ENCODE results near the gene ARRB2.

ARRB2 gene

DNA sequence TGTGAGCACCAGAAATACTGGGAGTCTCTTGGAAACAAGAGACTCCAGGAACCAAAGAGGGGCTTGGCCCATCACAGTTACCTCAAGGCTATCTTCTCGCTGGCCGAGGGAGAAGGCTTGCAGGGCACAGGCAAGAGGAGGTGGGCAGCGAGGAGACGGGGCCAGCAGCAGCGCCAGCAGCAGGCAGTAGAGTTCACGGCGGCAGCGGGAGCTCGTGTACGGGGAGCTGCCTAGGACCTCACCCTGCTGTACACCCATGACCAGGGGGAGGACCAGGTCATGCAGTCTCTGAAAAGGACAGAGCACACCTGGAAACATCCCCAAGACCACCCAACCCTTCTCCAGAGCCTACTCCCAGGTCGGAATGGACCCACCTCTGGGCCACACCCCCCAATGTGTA lies 37.3 kb upstream of the ARRB2 start:
- H3K4me1 ChIP-seq (ENCODE audit: control insufficient read depth in 1 of 2, insufficient read depth in 2 of 2, low read length in 2 of 2): peaks cover under 1% of the 10 kb centered on the region in 2 experiments
- no peak overlapping the region for H3K18ac ChIP-seq (ENCODE audit: low read length)

DNA sequence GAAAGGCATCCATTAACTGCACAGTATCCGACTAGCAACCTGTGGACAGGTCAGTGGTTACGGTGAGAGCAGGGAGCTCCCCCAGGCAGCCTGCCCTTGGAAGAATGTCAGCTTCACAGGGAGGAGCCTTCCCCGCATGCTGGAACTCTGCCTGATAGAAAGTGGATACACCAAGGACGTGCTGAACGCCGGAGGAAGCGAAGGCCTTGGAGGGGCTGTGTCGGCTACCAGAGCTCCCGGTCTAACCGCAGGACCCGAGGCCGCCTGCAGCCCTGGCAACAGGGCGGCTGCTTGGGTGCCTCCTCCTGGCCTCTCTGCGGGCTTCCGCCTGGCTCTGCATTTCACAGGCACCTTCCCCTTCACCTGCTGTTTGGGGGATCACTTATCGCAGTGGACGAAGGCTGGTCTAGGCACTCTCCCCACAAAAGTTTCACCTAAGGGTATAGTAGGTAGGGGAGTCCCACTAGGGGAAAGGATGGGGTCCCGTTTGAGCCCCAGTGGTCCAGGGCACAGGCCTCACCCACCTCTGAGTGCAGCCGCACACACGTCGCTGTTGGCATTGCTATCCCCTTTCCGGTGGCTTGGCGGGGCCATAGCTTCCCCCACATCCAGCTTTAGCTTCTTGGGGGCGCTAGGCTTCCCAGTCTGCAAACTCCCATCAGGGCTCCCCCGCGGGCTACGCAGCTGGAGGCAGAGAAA lies 36.3 kb upstream of the ARRB2 start:
- Histone ChIP-seq H4K12ac (ENCODE audit: low read depth, low read length) (no peak overlapping the region), H3K79me2 (ENCODE audit: control insufficient read depth, insufficient read depth, low read length, poor library complexity) (no peaks in the 10 kb centered on the region), H3K79me1 (ENCODE audit: low read length) (no peaks in the 10 kb centered on the region), H3K4me3 (ENCODE audit: low read depth, low read length) (no peak overlapping the region), H2BK120ac (ENCODE audit: insufficient read depth, low read length, poor library complexity) (no peak overlapping the region), H3K27me3 (ENCODE audit: insufficient read depth, low read length) (no peaks in the 10 kb centered on the region), H3K14ac (ENCODE audit: low read length) (no peak overlapping the region), H3K4ac (ENCODE audit: low read depth, low read length) (no peak overlapping the region), H3K4me2 (ENCODE audit: low read length) (no peak overlapping the region), H4K8ac (ENCODE audit: low read depth, low read length) (no peak overlapping the region), H2AK5ac (ENCODE audit: low read length) (no peak overlapping the region), H4K91ac (ENCODE audit: low read depth, low read length) (no peak overlapping the region), H3K27ac (ENCODE audit: low read depth, low read length) (no peak overlapping the region), H3K36me3 (ENCODE audit: control insufficient read depth in 1 of 2, insufficient read depth in 2 of 2, low read length in 2 of 2) (peaks cover 61% of the 10 kb centered on the region in 2 experiments), H2AFZ (ENCODE audit: insufficient read depth, low read length, poor library complexity) (no peak overlapping the region), H2BK5ac (ENCODE audit: low read depth, low read length, poor library complexity) (no peak overlapping the region), H2BK12ac (ENCODE audit: low read length) (no peak overlapping the region), H3K23ac (ENCODE audit: low read length) (no peak overlapping the region), H3K4me1 (ENCODE audit: control insufficient read depth in 1 of 2, insufficient read depth in 2 of 2, low read length in 2 of 2) (peaks cover 4 to 7% of the 10 kb centered on the region in 2 experiments), H3K9me3 (ENCODE audit: insufficient read depth, low read depth, low read length) (no peaks in the 10 kb centered on the region), H3K9ac (ENCODE audit: low read length) (no peak overlapping the region), H3K18ac (ENCODE audit: low read length) (no peak overlapping the region)
- WGBS (ENCODE audit: extremely low coverage, insufficient coverage, insufficient read length): no CpG with 5 or more reads among the region's 27 CpGs
- DNase-seq: no peak

More for the DNA sequence above, 37.3 kb upstream of the ARRB2 start:
- no peak overlapping the region for H3K9ac ChIP-seq (ENCODE audit: low read length)
- no peak overlapping the region for H2AK5ac ChIP-seq (ENCODE audit: low read length)
- no peak overlapping the region for H3K27ac ChIP-seq (ENCODE audit: low read depth, low read length)
- H3K36me3 ChIP-seq (ENCODE audit: control insufficient read depth in 1 of 2, insufficient read depth in 2 of 2, low read length in 2 of 2): peaks cover 61% of the 10 kb centered on the region in 2 experiments
- no peak overlapping the region for H4K91ac ChIP-seq (ENCODE audit: low read depth, low read length)
- no peak overlapping the region for H3K4me3 ChIP-seq (ENCODE audit: low read depth, low read length)
- H3K4me2 ChIP-seq (ENCODE audit: low read length): no peak overlapping the region
- H2BK12ac ChIP-seq (ENCODE audit: low read length): no peak overlapping the region
- no peak overlapping the region for H4K12ac ChIP-seq (ENCODE audit: low read depth, low read length)
- H3K27me3 ChIP-seq (ENCODE audit: insufficient read depth, low read length): no peaks in the 10 kb centered on the region
- no CpG with 5 or more reads among the region's 11 CpGs for WGBS (ENCODE audit: extremely low coverage, insufficient coverage, insufficient read length)
- no peak overlapping the region for H2BK120ac ChIP-seq (ENCODE audit: insufficient read depth, low read length, poor library complexity)
- no peak overlapping the region for H3K23ac ChIP-seq (ENCODE audit: low read length)
- H2AFZ ChIP-seq (ENCODE audit: insufficient read depth, low read length, poor library complexity): no peak overlapping the region
- H3K9me3 ChIP-seq (ENCODE audit: insufficient read depth, low read depth, low read length): no peaks in the 10 kb centered on the region
- no peak overlapping the region for H4K8ac ChIP-seq (ENCODE audit: low read depth, low read length)
- no peak overlapping the region for H2BK5ac ChIP-seq (ENCODE audit: low read depth, low read length, poor library complexity)
- H3K14ac ChIP-seq (ENCODE audit: low read length): no peak overlapping the region
- H3K4ac ChIP-seq (ENCODE audit: low read depth, low read length): no peak overlapping the region
- H3K79me1 ChIP-seq (ENCODE audit: low read length): no peaks in the 10 kb centered on the region
- no peaks in the 10 kb centered on the region for H3K79me2 ChIP-seq (ENCODE audit: control insufficient read depth, insufficient read depth, low read length, poor library complexity)
- DNase-seq: no peak

DNA sequence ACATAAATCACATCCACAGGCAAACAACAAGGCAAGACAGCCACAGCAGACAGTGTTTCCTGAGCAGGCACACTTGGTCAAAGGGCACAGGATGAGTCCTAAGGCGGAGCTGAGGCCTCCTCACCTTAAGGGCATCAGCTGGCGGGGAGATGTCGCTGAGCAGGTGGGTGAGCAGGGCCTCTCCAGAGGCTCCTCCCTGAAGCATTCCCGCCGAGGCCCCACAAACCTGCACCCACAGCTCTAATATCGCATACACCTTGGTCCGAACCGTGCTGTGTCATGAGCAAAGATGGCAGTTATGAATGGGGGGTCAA lies 35.8 kb upstream of the ARRB2 start:
- H3K4me3 ChIP-seq (ENCODE audit: low read depth, low read length): no peak overlapping the region
- no peak overlapping the region for H2BK120ac ChIP-seq (ENCODE audit: insufficient read depth, low read length, poor library complexity)
- no peak overlapping the region for H3K27ac ChIP-seq (ENCODE audit: low read depth, low read length)
- no peak overlapping the region for H2AFZ ChIP-seq (ENCODE audit: insufficient read depth, low read length, poor library complexity)
- H3K79me2 ChIP-seq (ENCODE audit: control insufficient read depth, insufficient read depth, low read length, poor library complexity): no peaks in the 10 kb centered on the region
- H3K9ac ChIP-seq (ENCODE audit: low read length): no peak overlapping the region
- H3K79me1 ChIP-seq (ENCODE audit: low read length): no peaks in the 10 kb centered on the region
- H4K91ac ChIP-seq (ENCODE audit: low read depth, low read length): no peak overlapping the region
- WGBS (ENCODE audit: extremely low coverage, insufficient coverage, insufficient read length): no CpG with 5 or more reads among the region's 8 CpGs
- H2BK5ac ChIP-seq (ENCODE audit: low read depth, low read length, poor library complexity): no peak overlapping the region
- H2AK5ac ChIP-seq (ENCODE audit: low read length): no peak overlapping the region
- H3K4me1 ChIP-seq (ENCODE audit: control insufficient read depth in 1 of 2, insufficient read depth in 2 of 2, low read length in 2 of 2): peaks cover 4 to 8% of the 10 kb centered on the region in 2 experiments
- H3K4me2 ChIP-seq (ENCODE audit: low read length): no peak overlapping the region
- no peak for DNase-seq
- H4K8ac ChIP-seq (ENCODE audit: low read depth, low read length): no peak overlapping the region
- H2BK12ac ChIP-seq (ENCODE audit: low read length): no peak overlapping the region
- H3K23ac ChIP-seq (ENCODE audit: low read length): no peak overlapping the region
- H3K9me3 ChIP-seq (ENCODE audit: insufficient read depth, low read depth, low read length): no peaks in the 10 kb centered on the region
- H4K12ac ChIP-seq (ENCODE audit: low read depth, low read length): no peak overlapping the region
- H3K4ac ChIP-seq (ENCODE audit: low read depth, low read length): no peak overlapping the region
- peaks cover 61% of the 10 kb centered on the region in 2 experiments for H3K36me3 ChIP-seq (ENCODE audit: control insufficient read depth in 1 of 2, insufficient read depth in 2 of 2, low read length in 2 of 2)
- H3K18ac ChIP-seq (ENCODE audit: low read length): no peak overlapping the region
- no peaks in the 10 kb centered on the region for H3K27me3 ChIP-seq (ENCODE audit: insufficient read depth, low read length)
- no peak overlapping the region for H3K14ac ChIP-seq (ENCODE audit: low read length)

DNA sequence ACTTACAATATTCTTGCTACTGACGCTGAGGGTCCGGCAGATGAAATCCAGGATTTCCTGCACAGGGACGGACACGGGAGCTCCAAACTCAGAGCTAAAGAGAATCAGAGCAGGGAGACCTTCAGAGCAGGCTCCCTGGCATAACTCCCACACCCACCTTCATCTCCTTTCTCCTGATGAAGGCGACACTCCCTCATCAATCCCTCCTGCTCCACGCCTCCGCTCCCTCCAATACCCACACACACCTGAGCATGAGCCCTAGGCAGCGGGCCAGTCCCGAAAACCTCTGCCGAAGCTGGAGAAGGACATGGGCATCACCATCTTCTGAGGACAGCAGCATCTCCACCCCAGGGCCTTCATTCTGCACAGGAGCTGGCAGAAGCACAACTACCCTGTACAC lies 34.6 kb upstream of the ARRB2 start:
- no peak overlapping the region for H2AFZ ChIP-seq (ENCODE audit: insufficient read depth, low read length, poor library complexity)
- no peaks in the 10 kb centered on the region for H3K79me1 ChIP-seq (ENCODE audit: low read length)
- H3K27ac ChIP-seq (ENCODE audit: low read depth, low read length): no peak overlapping the region
- H3K4me3 ChIP-seq (ENCODE audit: low read depth, low read length): no peak overlapping the region
- H2AK5ac ChIP-seq (ENCODE audit: low read length): no peak overlapping the region
- H4K12ac ChIP-seq (ENCODE audit: low read depth, low read length): no peak overlapping the region
- H3K23ac ChIP-seq (ENCODE audit: low read length): no peak overlapping the region
- H3K36me3 ChIP-seq (ENCODE audit: control insufficient read depth in 1 of 2, insufficient read depth in 2 of 2, low read length in 2 of 2): peaks cover 58 to 63% of the 10 kb centered on the region in 2 experiments
- H2BK5ac ChIP-seq (ENCODE audit: low read depth, low read length, poor library complexity): no peak overlapping the region
- no peak overlapping the region for H3K18ac ChIP-seq (ENCODE audit: low read length)
- no peak overlapping the region for H4K8ac ChIP-seq (ENCODE audit: low read depth, low read length)
- H2BK120ac ChIP-seq (ENCODE audit: insufficient read depth, low read length, poor library complexity): no peak overlapping the region
- no peak overlapping the region for H4K91ac ChIP-seq (ENCODE audit: low read depth, low read length)
- no peaks in the 10 kb centered on the region for H3K27me3 ChIP-seq (ENCODE audit: insufficient read depth, low read length)
- no peak overlapping the region for H3K14ac ChIP-seq (ENCODE audit: low read length)
- peaks cover 7 to 14% of the 10 kb centered on the region in 2 experiments for H3K4me1 ChIP-seq (ENCODE audit: control insufficient read depth in 1 of 2, insufficient read depth in 2 of 2, low read length in 2 of 2)
- WGBS (ENCODE audit: extremely low coverage, insufficient coverage, insufficient read length): no CpG with 5 or more reads among the region's 10 CpGs
- no peak overlapping the region for H3K4ac ChIP-seq (ENCODE audit: low read depth, low read length)
- H3K9ac ChIP-seq (ENCODE audit: low read length): no peak overlapping the region
- H3K4me2 ChIP-seq (ENCODE audit: low read length): no peak overlapping the region
- no peaks in the 10 kb centered on the region for H3K79me2 ChIP-seq (ENCODE audit: control insufficient read depth, insufficient read depth, low read length, poor library complexity)
- no peak for DNase-seq
- no peaks in the 10 kb centered on the region for H3K9me3 ChIP-seq (ENCODE audit: insufficient read depth, low read depth, low read length)
- H2BK12ac ChIP-seq (ENCODE audit: low read length): no peak overlapping the region
